HG03432 (cell line): ENCODE data around the gene NRARP.

ENCODE experiments used
- ATAC-seq: cut with Tn5 transposase; IDR thresholded peaks from one replicate; pipeline ENCODE4 v1.9.1; 2021; ENCODE audit warnings: mild to moderate bottlenecking, moderate library complexity; ENCODE audit not compliant: unreplicated experiment

Gene NRARP

GRCh38 chr9:137278721-137279711, 23.1 kb downstream of the NRARP start:
- no peak for ATAC-seq

GRCh38 chr9:137278061-137278701, 23.9 kb downstream of the NRARP start:
- ATAC-seq, result peak; percentile 11

GRCh38 chr9:137277329-137278041, 24.6 kb downstream of the NRARP start, which contains the start of gene TOR4A:
Gene TOR4A (plus strand): TSS chr9:137277726. CDS start chr9:137278690, 964 bp downstream.
- peak; percentile 68 for ATAC-seq

GRCh38 chr9:137276473-137277328, 25.4 kb downstream of the NRARP start:
- ATAC-seq, result no peak

GRCh38 chr9:137275588-137276472, 26.2 kb downstream of the NRARP start:
- ATAC-seq, result no peak

- ATAC-seq, result no peak
Measured at GRCh38 chr9:137275203-137275587, 26.9 kb downstream of the NRARP start.

GRCh38 chr9:137273611-137274320, 28.3 kb downstream of the NRARP start:
- ATAC-seq, result no peak

GRCh38 chr9:137273095-137273490, 29.0 kb downstream of the NRARP start:
- no peak for ATAC-seq

- ATAC-seq, result no peak
Measured at GRCh38 chr9:137272241-137273094, 29.6 kb downstream of the NRARP start.

GRCh38 chr9:137271696-137272076, 30.4 kb downstream of the NRARP start:
- ATAC-seq, result no peak

- no peak for ATAC-seq
Measured at GRCh38 chr9:137270929-137271695, 31.0 kb downstream of the NRARP start.

GRCh38 chr9:137269231-137269772, 32.8 kb downstream of the NRARP start:
- ATAC-seq, result no peak

GRCh38 chr9:137268538-137269201, 33.4 kb downstream of the NRARP start:
- ATAC-seq, result no peak

GRCh38 chr9:137267933-137268355, 34.1 kb downstream of the NRARP start:
- ATAC-seq, result no peak

- no peak for ATAC-seq
Measured at GRCh38 chr9:137266585-137267453, 35.3 kb downstream of the NRARP start.
